ENCODE measurements around the gene DIRAS1.

GRCh38 chr19:2703691-2704216 lies 17.4 kb downstream of the DIRAS1 start:
- no peak for TF ChIP-seq CTCF (IDR thresholded peaks at IDR 0.05)
- no peak for TF ChIP-seq POLR2A (IDR thresholded peaks at IDR 0.05)

Data from testis (tissue), 2 donors.